PC-3 (cell line): ENCODE data around the gene KATNA1.

Experiments used
- EZH2 ChIP-seq: fragments of 300-600 bp; sonication (generic); IDR thresholded peaks from one replicate; pipeline ENCODE4 v1.6.1; 2017; ENCODE audit warnings: antibody characterized with exemption, mild to moderate bottlenecking, low read length; ENCODE audit not compliant: unreplicated experiment
- EZH2phosphoT487 ChIP-seq: fragments of 300-600 bp; sonication (generic); IDR thresholded peaks from 2 replicates; pipeline ENCODE4 v1.6.1; 2018; ENCODE audit warnings: mild to moderate bottlenecking, antibody characterized with exemption, low read length, borderline replicate concordance
- TF ChIP-seq, protein P1 (sequence below): fragments of 300-600 bp; sonication (generic); conservative IDR thresholded peaks from 2 replicates; pipeline ENCODE4 v1.5.1; 2017; ENCODE audit warnings: antibody characterized with exemption, low read depth, mild to moderate bottlenecking, low read length

DNA sequence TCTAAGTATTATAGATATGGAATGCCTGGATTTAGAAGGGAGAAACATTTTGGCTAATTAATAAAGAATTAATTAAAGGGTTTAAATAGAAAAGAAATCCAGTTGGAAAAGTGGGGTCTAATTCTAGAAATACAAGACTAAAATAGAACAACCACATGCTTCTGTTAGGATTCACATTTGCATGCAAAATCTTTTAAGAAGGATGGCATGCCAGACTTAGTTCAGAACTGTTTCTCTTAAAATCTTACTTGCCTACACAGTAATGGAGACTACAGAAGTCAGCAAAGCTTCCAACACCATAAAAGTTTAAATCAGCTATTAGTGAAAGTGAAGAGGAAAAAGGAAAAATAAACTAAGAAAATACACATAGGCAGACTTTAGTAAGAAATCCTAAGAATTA, 32.7 kb upstream of the KATNA1 start:
- TF ChIP-seq EZH2phosphoT487 (no peak), EZH2 (no peak)
- TF ChIP-seq, protein P1, sequence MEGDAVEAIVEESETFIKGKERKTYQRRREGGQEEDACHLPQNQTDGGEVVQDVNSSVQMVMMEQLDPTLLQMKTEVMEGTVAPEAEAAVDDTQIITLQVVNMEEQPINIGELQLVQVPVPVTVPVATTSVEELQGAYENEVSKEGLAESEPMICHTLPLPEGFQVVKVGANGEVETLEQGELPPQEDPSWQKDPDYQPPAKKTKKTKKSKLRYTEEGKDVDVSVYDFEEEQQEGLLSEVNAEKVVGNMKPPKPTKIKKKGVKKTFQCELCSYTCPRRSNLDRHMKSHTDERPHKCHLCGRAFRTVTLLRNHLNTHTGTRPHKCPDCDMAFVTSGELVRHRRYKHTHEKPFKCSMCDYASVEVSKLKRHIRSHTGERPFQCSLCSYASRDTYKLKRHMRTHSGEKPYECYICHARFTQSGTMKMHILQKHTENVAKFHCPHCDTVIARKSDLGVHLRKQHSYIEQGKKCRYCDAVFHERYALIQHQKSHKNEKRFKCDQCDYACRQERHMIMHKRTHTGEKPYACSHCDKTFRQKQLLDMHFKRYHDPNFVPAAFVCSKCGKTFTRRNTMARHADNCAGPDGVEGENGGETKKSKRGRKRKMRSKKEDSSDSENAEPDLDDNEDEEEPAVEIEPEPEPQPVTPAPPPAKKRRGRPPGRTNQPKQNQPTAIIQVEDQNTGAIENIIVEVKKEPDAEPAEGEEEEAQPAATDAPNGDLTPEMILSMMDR, result no peak
